Measurements from ENCODE around the gene PTPRN.
"Not testable (repeated sequence)": the region's sequence is repeated elsewhere in the genome, so short reads cannot be mapped to it uniquely, and the experiment has no call there.

GRCh38 chr2:219287116-219287440 lies 22.1 kb downstream of the PTPRN start:
- TF ChIP-seq CTCF (IDR thresholded peaks at IDR 0.05 in 2 of 3, conservative IDR thresholded peaks at IDR 0.05 in 1 of 3; ENCODE audit: borderline replicate concordance in 1 of 3, insufficient read depth in 1 of 3, low read depth in 2 of 3, low read length in 2 of 3); YY1 (IDR thresholded peaks at IDR 0.05; ENCODE audit: extremely low read depth, insufficient replicate concordance, low read depth, low read length); CBX3 (IDR thresholded peaks at IDR 0.05; ENCODE audit: low read depth); POLR2AphosphoS5 (IDR thresholded peaks at IDR 0.05; ENCODE audit: low read depth, low read length); SIN3A (IDR thresholded peaks at IDR 0.05; ENCODE audit: low read depth); POLR2A (IDR thresholded peaks at IDR 0.05; ENCODE audit: borderline replicate concordance, extremely low read depth, insufficient read depth, insufficient read length); CEBPB (IDR thresholded peaks at IDR 0.05; ENCODE audit: low read depth); EZH2 (IDR thresholded peaks at IDR 0.05); ZFX (IDR thresholded peaks at IDR 0.05): not testable (repeated sequence)
- TF ChIP-seq, protein P1, sequence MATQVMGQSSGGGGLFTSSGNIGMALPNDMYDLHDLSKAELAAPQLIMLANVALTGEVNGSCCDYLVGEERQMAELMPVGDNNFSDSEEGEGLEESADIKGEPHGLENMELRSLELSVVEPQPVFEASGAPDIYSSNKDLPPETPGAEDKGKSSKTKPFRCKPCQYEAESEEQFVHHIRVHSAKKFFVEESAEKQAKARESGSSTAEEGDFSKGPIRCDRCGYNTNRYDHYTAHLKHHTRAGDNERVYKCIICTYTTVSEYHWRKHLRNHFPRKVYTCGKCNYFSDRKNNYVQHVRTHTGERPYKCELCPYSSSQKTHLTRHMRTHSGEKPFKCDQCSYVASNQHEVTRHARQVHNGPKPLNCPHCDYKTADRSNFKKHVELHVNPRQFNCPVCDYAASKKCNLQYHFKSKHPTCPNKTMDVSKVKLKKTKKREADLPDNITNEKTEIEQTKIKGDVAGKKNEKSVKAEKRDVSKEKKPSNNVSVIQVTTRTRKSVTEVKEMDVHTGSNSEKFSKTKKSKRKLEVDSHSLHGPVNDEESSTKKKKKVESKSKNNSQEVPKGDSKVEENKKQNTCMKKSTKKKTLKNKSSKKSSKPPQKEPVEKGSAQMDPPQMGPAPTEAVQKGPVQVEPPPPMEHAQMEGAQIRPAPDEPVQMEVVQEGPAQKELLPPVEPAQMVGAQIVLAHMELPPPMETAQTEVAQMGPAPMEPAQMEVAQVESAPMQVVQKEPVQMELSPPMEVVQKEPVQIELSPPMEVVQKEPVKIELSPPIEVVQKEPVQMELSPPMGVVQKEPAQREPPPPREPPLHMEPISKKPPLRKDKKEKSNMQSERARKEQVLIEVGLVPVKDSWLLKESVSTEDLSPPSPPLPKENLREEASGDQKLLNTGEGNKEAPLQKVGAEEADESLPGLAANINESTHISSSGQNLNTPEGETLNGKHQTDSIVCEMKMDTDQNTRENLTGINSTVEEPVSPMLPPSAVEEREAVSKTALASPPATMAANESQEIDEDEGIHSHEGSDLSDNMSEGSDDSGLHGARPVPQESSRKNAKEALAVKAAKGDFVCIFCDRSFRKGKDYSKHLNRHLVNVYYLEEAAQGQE (IDR thresholded peaks at IDR 0.05; ENCODE audit: low read depth), result not testable (repeated sequence)

Data from HCT116 (cell line).